Panc1 (cell line): ENCODE results near the gene CFAP410.

Experiments used
- CTCF ChIP-seq: fragments of 450-650 bp; IDR thresholded peaks from 2 replicates; pipeline ENCODE4 v1.5.1; 2017; ENCODE audit warnings: mild to moderate bottlenecking
- POLR2AphosphoS5 ChIP-seq: IDR thresholded peaks from 2 replicates; pipeline ENCODE4 v1.6.1; 2012; ENCODE audit warnings: mild to moderate bottlenecking, low read depth, low read length, moderate library complexity
- SIN3A ChIP-seq: IDR thresholded peaks from 2 replicates; pipeline ENCODE4 v1.6.1; 2012; ENCODE audit warnings: low read depth, mild to moderate bottlenecking, low read length, moderate library complexity, borderline replicate concordance; ENCODE audit not compliant: insufficient read depth
- TCF7L2 ChIP-seq: IDR thresholded peaks from 2 replicates; pipeline ENCODE4 v1.6.1; 2011; ENCODE audit warnings: mild to moderate bottlenecking, low read depth, low read length, inconsistent platforms
- TF ChIP-seq, protein P1 (sequence below), 2 experiments: IDR thresholded peaks; 2 replicates each; pipeline ENCODE4 v1.6.1; 2011 to 2012; ENCODE audit warnings: low read depth in 2 of 2, control low read depth in 1 of 2, low read length in 1 of 2, mild to moderate bottlenecking in 1 of 2, moderate library complexity in 1 of 2; ENCODE audit not compliant: insufficient read depth in 1 of 2

DNA sequence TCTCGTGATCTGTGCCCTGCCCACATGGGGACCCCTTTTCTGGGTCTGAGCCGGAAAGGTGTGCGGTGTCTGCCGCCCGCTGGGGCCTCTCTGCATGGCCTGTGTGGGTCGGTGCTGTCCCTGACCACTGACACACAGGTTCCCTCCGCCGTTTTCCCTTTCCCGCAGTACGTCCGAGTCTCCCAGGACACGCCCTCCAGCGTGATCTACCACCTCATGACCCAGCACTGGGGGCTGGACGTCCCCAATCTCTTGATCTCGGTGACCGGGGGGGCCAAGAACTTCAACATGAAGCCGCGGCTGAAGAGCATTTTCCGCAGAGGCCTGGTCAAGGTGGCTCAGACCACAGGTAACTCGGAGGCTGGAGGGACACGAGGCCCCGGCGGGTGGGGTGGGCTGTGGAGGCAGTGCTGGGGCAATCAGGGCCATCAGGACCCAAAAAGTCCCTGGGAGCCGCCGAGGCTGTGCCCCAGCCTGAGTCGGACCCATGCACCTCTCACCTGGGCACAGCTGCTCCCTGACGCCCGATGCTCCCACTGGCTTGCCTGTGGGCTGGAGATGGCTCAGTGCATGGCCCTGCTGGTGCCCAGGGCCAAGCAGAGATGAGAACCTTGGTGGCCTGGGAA lies 27.5 kb upstream of the CFAP410 start:
- TF ChIP-seq CTCF (no peak), POLR2AphosphoS5 (no peak), SIN3A (no peak), TCF7L2 (no peak)
- TF ChIP-seq, protein P1, sequence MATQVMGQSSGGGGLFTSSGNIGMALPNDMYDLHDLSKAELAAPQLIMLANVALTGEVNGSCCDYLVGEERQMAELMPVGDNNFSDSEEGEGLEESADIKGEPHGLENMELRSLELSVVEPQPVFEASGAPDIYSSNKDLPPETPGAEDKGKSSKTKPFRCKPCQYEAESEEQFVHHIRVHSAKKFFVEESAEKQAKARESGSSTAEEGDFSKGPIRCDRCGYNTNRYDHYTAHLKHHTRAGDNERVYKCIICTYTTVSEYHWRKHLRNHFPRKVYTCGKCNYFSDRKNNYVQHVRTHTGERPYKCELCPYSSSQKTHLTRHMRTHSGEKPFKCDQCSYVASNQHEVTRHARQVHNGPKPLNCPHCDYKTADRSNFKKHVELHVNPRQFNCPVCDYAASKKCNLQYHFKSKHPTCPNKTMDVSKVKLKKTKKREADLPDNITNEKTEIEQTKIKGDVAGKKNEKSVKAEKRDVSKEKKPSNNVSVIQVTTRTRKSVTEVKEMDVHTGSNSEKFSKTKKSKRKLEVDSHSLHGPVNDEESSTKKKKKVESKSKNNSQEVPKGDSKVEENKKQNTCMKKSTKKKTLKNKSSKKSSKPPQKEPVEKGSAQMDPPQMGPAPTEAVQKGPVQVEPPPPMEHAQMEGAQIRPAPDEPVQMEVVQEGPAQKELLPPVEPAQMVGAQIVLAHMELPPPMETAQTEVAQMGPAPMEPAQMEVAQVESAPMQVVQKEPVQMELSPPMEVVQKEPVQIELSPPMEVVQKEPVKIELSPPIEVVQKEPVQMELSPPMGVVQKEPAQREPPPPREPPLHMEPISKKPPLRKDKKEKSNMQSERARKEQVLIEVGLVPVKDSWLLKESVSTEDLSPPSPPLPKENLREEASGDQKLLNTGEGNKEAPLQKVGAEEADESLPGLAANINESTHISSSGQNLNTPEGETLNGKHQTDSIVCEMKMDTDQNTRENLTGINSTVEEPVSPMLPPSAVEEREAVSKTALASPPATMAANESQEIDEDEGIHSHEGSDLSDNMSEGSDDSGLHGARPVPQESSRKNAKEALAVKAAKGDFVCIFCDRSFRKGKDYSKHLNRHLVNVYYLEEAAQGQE (IDR thresholded peaks at IDR 0.05; ENCODE audit: insufficient read depth in 1 of 2, low read depth in 2 of 2, low read length in 1 of 2): no peak
